Sigmoid colon (tissue), 4 donors: Measurements from ENCODE around the gene CAMKK2.

Source experiments
- EP300 ChIP-seq, 4 donors: sonication (generic); formaldehyde crosslinking; IDR thresholded peaks; one replicate each; pipeline ENCODE4 v1.6.1; 2017; ENCODE audit warnings: antibody characterized with exemption in 4 of 4
- POLR2A ChIP-seq, 2 donors: fragments of 450-650 bp; IDR thresholded peaks; one replicate each; pipeline ENCODE4 v1.6.1; 2016; ENCODE audit warnings: antibody characterized with exemption in 2 of 2, mild to moderate bottlenecking in 2 of 2, moderate library complexity in 2 of 2
- POLR2AphosphoS5 ChIP-seq, 4 donors: sonication (generic); formaldehyde crosslinking; IDR thresholded peaks; one replicate each; pipeline ENCODE4 v1.6.1; 2017; ENCODE audit warnings: antibody characterized with exemption in 4 of 4
- TF ChIP-seq, protein P1 (sequence below), 4 experiments: fragments of 450-650 bp in 3 of 4; fragments of 200-600 bp in 1 of 4; IDR thresholded peaks; one replicate each; pipeline ENCODE4 v1.5.1; 2016 to 2019; ENCODE audit warnings: antibody characterized with exemption in 4 of 4, mild to moderate bottlenecking in 3 of 4, moderate library complexity in 2 of 4

DNA sequence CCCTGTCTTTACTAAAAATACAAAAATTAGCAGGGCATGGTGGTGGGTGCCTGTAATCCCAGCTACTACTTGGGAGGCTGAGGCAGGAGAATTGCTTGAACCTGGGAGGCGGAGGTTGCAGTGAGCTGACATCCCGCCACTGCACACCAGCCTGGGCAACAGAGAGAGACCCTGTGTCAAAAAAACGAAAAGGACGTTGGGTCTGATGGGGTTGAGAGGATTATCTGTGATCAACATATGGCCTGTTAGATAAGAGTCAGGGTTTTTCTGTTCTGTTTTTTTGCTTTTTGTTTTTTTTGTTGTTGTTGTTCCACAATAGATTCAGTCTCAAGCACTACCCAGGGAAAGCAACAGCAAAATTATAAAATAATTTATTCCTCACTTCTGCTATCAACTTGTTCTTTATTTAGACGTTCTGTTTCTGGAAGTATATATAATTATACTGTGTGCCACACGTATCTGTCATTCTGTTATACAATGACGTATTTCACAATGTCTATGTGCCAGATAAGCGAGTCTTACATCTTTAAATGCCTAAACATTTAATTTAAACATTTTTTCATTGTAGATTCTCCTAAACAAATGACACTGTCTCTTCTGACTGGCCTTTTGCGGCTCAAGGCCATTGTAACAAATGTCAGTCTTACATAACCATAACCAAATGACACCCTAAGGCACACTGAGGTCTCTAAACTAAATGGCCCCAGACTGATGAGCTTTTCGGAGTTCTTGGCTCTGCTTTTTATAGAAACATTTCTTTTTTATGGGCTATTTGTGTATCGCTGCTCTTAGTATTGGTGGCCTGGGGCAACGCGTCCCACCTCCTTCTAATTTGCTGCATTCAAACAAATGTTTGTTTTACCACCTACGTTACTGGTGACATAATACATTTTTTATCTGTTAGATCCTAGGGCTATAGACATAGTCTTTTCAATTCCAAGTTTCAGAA, 93.8 kb downstream of the CAMKK2 start:
- TF ChIP-seq POLR2AphosphoS5 (IDR thresholded peaks at IDR 0.05) (no peak), POLR2A (IDR thresholded peaks at IDR 0.05) (no peak), EP300 (IDR thresholded peaks at IDR 0.05) (no peak)
- TF ChIP-seq, protein P1, sequence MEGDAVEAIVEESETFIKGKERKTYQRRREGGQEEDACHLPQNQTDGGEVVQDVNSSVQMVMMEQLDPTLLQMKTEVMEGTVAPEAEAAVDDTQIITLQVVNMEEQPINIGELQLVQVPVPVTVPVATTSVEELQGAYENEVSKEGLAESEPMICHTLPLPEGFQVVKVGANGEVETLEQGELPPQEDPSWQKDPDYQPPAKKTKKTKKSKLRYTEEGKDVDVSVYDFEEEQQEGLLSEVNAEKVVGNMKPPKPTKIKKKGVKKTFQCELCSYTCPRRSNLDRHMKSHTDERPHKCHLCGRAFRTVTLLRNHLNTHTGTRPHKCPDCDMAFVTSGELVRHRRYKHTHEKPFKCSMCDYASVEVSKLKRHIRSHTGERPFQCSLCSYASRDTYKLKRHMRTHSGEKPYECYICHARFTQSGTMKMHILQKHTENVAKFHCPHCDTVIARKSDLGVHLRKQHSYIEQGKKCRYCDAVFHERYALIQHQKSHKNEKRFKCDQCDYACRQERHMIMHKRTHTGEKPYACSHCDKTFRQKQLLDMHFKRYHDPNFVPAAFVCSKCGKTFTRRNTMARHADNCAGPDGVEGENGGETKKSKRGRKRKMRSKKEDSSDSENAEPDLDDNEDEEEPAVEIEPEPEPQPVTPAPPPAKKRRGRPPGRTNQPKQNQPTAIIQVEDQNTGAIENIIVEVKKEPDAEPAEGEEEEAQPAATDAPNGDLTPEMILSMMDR (IDR thresholded peaks at IDR 0.05) = no peak
